ENCODE results near the gene DGKH.

Gene DGKH, protein sequence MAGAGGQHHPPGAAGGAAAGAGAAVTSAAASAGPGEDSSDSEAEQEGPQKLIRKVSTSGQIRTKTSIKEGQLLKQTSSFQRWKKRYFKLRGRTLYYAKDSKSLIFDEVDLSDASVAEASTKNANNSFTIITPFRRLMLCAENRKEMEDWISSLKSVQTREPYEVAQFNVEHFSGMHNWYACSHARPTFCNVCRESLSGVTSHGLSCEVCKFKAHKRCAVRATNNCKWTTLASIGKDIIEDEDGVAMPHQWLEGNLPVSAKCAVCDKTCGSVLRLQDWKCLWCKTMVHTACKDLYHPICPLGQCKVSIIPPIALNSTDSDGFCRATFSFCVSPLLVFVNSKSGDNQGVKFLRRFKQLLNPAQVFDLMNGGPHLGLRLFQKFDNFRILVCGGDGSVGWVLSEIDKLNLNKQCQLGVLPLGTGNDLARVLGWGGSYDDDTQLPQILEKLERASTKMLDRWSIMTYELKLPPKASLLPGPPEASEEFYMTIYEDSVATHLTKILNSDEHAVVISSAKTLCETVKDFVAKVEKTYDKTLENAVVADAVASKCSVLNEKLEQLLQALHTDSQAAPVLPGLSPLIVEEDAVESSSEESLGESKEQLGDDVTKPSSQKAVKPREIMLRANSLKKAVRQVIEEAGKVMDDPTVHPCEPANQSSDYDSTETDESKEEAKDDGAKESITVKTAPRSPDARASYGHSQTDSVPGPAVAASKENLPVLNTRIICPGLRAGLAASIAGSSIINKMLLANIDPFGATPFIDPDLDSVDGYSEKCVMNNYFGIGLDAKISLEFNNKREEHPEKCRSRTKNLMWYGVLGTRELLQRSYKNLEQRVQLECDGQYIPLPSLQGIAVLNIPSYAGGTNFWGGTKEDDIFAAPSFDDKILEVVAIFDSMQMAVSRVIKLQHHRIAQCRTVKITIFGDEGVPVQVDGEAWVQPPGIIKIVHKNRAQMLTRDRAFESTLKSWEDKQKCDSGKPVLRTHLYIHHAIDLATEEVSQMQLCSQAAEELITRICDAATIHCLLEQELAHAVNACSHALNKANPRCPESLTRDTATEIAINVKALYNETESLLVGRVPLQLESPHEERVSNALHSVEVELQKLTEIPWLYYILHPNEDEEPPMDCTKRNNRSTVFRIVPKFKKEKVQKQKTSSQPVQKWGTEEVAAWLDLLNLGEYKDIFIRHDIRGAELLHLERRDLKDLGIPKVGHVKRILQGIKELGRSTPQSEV

DNA sequence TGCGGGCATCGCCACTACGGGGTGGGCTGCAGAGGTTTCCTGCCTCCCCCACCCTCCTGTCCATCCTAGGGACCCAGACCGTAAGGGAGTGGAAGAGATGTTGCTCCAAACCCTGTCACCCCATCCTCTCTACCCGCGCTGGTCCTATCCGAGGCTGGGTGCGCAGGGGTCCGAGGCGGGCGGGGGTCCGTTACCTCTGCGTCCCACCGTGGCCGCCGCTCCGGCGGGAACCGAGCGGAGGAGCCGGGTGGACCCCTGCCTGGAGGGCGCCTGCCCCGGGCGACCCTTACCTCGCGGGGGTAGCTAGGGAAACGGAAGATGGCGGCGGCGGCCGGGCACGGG is at the start of gene DGKH:
TSS of gene DGKH (plus strand) at position 307 of the 342 bp plus-strand sequence. CDS start 126 bp downstream, outside the sequence.
- no peak for DNase-seq (ENCODE audit: low read depth in 2 of 2)

DNA sequence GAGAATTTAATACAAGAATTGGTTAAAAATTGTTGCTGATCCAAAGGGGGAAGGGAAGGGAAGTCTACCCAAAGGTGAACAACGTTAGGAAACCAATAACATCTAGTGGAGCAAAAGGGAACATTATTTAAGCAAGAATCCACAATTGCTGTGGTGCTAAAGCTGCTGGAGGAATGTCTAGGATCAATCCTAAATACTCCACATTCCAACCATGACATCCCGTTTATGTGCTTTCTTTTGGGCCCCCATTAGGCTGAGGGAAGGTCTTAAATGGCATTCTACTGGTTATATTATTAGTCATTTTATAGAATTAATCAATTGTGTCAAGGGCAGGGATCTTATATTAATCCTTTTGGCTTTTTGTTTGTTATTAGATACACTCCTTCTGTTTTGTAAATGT is 47.6 kb upstream of the DGKH start:
- DNase-seq (ENCODE audit: low read depth in 2 of 2) = no peak

DNA sequence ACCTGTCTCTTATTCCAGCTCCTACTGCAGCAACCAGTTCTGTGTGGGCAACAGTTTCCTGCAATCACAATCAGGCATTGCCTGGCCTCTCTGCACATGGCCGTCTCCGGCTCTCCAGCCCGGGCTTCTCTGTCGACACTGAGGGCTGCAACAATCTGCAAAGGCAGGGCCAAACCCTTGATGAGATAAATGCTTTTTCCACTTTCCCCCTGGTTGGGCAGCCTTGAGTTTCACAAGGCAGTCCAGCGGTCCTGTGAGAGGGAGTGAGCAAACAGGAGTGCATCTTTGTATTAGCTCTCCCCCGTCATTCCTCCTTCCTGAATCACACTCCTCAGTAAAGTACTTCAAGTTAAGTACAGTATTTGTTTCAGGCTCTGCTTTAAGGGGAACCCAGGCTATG is 46.9 kb upstream of the DGKH start:
- DNase-seq (ENCODE audit: low read depth in 2 of 2) = no peak

DNA sequence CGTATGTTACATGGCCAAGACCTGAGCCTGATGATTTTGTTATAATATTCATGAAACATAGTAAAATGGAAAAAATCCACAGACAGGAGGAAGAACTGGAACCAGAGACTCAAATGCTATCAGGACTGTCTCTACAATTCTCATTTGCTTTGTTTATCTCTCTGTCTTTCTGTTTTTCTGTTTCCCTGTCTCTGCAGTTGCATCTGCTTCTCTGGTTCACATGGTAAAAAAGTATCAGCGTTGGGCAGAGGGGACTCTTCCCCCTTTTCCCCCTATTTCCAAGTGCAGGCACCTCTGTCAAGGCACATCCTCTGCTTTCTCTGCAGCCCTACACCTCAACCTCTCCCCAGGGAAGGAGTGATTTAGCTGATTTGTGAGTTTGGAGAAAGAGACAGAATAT is 46.4 kb upstream of the DGKH start:
- DNase-seq (ENCODE audit: low read depth in 2 of 2) = no peak

DNA sequence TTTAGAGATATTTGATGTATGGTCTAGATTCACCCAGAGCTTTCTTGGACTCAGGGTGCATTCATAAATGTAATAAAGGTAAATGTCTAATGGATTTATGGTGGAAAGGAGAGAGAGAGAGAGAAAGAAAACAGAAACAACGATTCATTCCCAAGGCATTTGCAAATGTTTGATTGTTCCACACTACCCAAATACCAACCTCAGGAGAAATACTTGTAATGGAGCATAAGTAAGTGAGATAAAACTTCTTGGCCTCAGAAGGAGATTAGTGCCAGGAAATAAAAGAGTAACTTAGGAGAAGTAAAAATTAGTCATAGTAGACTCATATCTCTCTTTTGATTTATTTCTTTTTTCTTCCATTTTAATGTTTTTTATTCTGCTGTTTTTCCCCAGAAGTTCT is 40.6 kb upstream of the DGKH start:
- DNase-seq (ENCODE audit: low read depth in 2 of 2) = no peak

DNA sequence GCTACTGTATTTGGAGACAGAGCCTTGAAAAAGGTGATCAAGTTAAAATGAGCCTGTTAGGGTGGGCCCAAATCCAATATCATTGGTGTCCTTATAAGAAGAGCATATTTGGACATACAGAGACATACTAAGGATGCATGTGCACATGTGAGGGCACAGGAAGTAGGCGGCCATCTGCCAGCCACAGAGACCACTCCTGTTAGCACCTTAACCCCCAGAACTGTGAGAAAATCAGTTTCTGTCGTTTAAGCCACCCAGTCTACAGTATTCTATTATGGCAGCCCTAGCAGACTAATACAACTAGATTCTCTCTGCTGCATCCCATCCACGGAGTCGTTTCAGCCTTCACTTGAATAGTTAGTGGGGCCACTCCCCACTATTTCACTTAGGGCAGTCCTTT is 39.4 kb upstream of the DGKH start:
- no peak for DNase-seq (ENCODE audit: low read depth in 2 of 2)

DNA sequence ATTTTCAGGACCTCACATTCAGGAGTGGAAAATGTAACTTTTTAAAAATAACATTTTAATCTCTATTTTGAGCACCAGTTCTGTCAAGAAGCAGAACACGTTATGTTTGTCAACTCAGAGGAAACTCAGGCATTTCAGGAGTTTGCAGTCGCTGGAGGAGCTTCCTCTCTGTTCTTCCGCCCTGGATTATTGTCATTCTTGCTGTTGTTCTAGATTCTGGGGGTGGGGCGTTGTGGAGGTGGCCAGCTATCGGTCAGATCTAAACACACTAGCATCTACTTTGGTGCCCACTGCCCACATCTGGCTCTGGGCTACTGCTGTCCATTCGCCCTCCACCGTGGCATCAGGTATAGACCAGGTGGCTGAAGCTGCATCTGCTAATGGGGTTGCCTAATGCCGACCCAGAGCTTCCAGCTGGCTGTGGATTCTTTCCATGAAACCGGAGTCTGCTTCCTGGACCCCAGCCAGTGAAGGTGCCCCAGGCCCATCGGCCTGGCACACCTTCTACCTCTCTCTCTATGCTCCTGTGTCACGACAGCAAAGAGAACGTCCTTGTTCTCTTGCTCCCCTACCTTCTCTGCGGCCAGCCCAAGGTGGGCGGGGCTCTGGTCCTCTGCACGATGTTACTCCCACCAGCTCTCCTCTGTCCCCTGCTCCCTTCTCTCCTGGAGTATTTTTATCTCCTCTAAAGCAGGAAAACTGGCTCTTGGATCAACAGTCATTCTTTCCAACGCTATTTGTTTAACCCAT is 36.7 kb upstream of the DGKH start:
- no peak for DNase-seq (ENCODE audit: low read depth in 2 of 2)

DNA sequence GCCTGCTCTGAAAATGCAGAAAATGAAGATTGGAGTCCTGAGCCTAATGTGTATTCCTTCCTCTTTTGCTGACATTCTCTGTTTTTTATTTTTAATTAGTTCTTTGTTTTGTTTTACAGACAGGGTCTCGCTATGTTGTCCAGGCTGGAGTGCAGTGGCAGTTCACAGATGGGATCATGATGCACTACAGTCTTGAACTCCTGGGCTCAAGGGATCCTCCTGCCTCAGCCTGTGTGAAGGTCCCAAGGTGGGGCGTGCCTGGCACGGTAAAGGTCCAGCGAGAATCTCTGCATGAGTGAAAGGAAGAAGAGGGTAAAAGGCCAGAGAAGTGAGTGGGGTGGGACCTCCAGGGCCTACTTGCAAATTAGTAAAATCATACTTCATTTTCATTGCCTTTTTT is 34.3 kb upstream of the DGKH start:
- DNase-seq (ENCODE audit: low read depth in 2 of 2) = no peak

DNA sequence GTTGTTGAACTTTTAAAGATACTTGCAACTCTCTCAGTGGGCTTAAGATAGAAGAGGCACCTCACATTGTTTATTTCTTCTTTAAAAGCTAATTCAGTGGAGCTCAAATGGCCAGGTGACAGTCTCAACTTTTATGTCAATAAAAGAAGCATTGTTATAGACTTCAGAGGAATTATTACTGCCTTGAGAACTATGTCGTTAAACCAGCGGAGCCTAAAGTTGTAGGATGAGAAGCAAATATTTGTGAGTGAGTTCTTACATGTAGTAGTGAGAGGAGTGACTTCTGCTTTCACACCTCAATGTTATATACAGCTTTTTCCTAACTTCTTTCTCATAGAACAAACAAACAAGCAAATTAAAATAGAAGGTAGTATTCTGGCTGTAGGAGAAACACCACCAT is 31.2 kb upstream of the DGKH start:
- no peak for DNase-seq (ENCODE audit: low read depth in 2 of 2)

DNA sequence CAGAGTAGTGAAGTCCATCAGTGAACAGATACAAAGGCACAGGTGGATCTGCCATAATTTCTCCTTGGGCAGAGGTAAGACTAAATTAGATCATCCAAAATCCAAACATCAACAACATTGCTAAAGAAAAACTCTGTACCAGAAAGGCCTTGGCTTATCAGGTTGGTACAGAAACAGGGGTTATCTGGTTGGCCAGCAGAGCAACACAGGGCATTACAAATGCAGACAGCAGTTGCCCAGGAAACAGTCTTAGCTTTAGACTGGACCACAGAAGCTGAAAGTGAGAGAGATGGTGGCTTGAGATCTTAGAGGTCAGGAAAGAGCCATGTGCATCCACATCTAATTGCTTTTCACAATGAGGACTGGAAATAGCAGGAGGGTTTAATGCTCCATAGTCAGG is 26.6 kb upstream of the DGKH start:
- DNase-seq (ENCODE audit: low read depth in 2 of 2) = no peak

DNA sequence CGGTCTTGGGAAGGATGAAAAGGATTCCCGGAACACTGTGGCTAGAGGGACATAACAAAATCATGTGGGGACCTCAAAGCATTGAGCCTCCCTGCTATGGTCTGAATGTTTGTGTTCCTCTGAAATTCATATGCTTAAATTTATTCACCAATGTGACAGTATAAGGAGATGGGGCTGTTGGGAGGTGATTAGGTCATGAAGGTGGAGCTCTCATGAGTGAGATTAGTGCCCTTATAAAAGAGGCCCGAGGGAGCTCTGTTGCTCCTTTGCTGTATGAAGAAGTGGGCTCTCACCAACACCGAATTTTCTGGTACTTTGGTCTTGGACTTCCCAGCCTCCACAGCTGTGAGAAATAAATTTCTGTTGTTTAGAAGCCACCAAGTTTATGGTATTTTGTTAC is 26.1 kb upstream of the DGKH start:
- no peak for DNase-seq (ENCODE audit: low read depth in 2 of 2)

DNA sequence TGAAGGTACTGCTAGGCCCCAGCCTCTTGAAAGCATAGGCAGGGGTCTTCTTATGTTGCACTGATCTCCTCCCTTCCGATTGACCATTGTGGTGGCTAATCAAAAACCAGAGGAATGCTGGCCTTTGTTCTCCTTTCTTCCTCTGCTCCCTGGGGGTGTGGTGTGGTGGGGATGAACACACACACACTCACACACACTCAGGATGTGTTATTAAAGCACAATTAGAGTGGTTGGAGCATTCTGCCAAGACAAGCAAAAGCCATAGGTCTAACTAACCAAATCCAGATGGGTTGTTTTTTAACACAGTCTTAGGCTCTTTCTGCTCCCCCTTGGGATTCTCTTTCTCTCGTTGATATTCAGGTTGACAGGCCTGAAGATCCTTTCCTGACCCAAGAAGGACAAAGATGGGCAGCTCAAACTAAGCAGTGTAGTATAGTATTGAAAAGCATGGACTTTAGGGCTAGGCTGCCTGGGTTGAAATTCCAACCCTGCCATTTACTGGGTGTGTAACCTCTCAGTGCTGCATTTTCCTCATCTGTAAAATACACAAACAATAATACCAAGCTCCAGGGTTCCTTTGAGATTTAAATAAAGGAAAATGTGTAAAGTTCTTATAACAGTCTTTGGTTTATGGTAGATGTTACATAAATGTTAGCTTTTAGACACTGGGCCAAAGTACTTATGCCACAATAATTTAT is 25.5 kb upstream of the DGKH start:
- no peak for DNase-seq (ENCODE audit: low read depth in 2 of 2)

DNA sequence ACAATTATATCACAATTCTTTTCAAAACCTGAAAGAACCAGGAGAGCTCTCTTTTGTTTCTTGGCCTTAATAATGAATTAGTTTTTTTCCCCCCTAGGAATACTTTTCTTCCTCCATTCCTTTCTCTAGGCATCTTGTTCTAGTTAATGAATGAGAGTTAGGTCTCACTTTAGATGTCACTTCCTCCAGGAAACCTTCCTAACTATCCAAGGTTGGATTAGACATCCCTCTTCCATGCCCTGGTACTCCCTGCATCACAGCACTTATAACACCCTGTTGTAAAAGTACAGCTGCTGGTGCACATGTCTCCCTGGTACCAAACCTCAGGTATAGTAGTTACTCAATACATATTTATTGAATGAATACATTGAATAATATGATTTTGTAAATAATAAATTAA is 21.2 kb upstream of the DGKH start:
- no peak for DNase-seq (ENCODE audit: low read depth in 2 of 2)

DNA sequence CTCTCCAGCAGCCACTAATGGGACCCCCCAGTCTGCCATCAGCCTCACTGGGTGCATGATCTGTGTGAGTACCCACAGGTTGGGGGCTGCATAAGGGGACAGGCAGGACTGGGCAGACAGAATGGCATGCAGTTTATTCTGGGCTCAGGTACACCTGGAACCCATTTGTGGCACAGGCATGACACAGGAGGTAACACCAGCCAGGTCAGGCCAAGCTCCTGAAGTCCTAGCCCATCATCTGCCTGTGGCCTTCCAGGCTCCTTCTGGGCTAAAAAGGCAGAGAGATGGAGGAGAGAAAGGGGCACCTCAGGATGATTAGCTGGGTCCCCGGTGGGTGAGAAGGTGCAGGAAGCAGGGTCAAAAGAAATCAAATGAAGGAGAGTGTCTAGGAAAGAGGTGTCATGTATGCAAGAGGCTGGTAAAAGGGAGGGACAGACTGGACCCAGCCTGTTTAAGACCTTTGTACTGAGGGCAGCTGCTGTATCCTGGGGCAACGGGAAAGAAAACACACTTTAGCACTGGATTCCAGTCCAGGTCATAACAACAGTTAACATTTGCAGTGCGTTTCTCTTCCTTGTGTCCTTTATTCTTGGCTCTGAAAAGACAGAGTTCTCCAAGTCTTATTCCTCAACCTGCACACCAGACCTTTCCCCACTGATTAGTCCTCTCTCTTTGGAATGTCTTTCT is 20.2 kb upstream of the DGKH start:
- DNase-seq (ENCODE audit: low read depth in 2 of 2) = no peak

DNA sequence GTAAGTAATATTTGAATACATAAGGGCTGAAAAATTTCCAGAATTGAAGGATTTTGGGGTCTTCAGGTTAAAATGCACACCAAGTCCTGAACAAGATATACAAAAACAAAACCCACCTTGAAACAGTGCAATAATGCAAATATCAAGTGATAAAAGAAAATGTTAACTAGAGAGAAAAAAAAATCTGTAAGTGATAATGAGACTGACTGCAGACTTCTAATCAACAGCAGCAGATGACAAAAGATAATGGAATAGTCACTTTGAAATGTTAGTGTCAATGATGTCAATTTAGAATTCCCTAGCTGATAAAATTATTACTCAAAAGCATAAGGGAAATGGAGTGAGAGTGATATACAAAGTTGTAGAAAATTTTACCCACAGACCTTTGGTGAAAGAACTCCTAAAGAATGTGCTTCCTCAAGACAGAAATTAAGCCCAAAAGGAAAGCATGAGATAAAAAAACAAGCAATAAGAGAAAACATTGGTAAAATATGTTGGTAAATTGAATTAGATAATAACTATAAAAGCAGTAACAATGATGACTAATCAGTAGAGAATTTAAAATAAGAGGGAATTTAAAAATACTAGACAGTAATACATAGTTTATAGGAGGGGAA is 12.4 kb upstream of the DGKH start:
- no peak for DNase-seq (ENCODE audit: low read depth in 2 of 2)

DNA sequence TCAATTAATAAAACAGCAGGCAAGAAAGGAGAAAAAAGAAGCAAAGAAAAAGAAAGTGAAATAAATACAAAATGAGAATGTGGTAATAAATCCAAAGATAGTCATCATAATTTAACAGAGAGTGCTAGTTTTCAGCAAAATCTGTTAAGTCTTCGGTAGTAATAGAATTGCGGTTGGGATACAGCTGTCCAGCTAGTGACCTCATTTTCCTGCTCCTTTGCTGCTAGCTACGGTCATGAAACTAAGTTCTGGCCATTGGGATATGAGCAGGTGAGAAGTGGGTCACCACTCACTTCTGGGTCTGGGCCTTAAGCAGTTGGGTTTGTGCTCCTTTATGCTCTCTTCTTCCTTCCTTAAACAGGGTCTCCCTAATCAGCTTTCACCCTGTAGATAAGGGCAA is 11.7 kb upstream of the DGKH start:
- no peak for DNase-seq (ENCODE audit: low read depth in 2 of 2)

DNA sequence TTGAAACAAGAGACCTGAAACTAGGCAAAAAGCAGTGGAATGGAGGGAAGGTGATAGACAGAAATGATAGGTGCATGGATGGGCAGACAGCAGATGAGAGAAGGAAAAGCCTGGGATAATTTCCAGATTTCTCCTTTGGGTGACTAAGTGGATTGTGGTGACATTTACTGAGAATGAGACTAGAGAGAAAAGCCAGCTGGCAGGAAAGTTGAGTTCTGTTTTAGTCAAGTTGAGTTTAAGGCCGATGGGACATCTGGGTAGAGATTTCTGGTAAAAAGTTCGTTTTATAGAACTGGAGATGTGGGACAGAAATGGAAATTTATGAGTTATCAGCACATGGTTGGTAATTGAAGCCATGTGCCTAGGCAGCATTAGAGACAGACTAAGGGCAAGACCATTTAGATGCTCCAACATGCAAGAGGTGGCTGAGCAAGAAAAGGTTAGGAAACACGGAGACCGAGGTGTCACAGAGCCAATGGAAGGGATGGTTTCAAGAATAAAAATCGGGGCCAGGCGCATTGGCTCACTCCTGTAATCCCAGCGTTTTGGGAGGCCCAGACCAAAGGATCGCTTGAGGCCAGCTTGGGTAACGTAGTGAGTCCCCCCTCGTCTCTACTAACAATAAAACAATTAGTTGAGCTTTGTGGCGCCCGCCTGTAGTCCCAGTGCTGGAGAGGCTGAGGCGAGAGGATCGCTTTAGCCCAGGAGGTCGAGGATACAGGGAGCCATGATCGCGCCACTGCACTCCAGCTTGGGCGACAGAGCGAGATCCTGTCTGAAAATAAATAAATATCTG is 9.6 kb upstream of the DGKH start:
- DNase-seq (ENCODE audit: low read depth in 2 of 2) = no peak

DNA sequence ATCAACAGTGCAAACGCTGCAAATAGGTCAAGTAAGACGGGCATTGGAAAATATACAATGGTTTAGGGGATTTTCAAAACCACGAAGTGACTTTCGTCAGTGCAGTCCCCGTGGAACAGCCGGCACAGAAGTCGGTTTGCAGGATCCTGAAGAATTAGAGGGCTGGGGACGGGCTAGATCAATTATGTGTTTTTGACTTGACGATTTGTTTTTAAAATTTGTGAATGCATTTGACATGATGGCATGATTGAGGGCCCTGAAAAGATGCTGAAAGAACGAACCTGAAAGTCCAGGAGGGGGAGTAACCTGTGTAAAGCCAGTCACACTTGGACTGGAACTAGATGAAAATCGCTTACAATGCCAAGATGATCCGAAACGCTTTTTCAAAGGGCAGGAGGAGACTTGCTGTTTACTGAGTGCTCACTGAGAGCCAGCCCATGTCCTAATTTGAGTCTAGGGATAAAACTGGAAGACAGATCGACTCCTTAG is 8.9 kb upstream of the DGKH start:
- no peak for DNase-seq (ENCODE audit: low read depth in 2 of 2)

Measured in stimulated activated CD8-positive, alpha-beta memory T cell treated with anti-CD3 and anti-CD28 coated beads, Interleukin-2, amount 100 ng/mL, for 48 hours (primary cell).